Peyer's patch (tissue), 4 donors: ENCODE results near the gene WLS.

Experiments
- CTCF ChIP-seq, 6 experiments: fragments of 450-650 bp in 4 of 6; fragments of 200-600 bp in 2 of 6; sonication (generic) in 1 of 6; IDR thresholded peaks; one replicate each; pipeline ENCODE4 v1.5.1; 2017 to 2019; ENCODE audit warnings: antibody characterized with exemption in 6 of 6, mild to moderate bottlenecking in 3 of 6, moderate library complexity in 1 of 6
- POLR2A ChIP-seq, 2 donors: fragments of 450-650 bp; IDR thresholded peaks; one replicate each; pipeline ENCODE4 v1.5.1; 2017; ENCODE audit warnings: antibody characterized with exemption in 2 of 2, mild to moderate bottlenecking in 2 of 2, moderate library complexity in 2 of 2

- peak in 4 of 6 experiments; percentile 38 to 90 (median 86) for TF ChIP-seq CTCF (IDR thresholded peaks at IDR 0.05)
- TF ChIP-seq POLR2A (IDR thresholded peaks at IDR 0.05) = no peak
Observed at GRCh38 chr1:68111519-68112436, 120.5 kb downstream of the WLS start.
